ENCODE data around the gene HOXA4. TPM values are rescaled to one million over a fixed set of nuclear protein-coding genes. Genes with fewer than 3 reads are reported as not detected.

The HOXA4 gene
- polyA plus RNA-seq, 1 donor (not counting 4 experiments of a cell fraction or from before 2014, with no cell fraction given), result 1.5 TPM

- H4K20me1 ChIP-seq (ENCODE audit: control insufficient read depth, extremely low read depth, insufficient read depth, low read length), result no peaks in the 10 kb centered on the region
- no peak overlapping the region for H3K4me3 ChIP-seq (ENCODE audit: control insufficient read depth in 2 of 3, extremely low read depth in 1 of 3, insufficient read depth in 2 of 3, low read depth in 1 of 3, low read length in 3 of 3)
- no peaks in the 10 kb centered on the region for H3K36me3 ChIP-seq (ENCODE audit: control insufficient read depth in 2 of 2, extremely low read depth in 1 of 2, insufficient read depth in 2 of 2, low read length in 2 of 2)
- H3K9ac ChIP-seq (ENCODE audit: control insufficient read depth, extremely low read depth, insufficient read depth, low read length), result no peak overlapping the region
- no peaks in the 10 kb centered on the region for H3K9me3 ChIP-seq (ENCODE audit: control insufficient read depth, low read depth, low read length)
- H3K4me1 ChIP-seq (ENCODE audit: control insufficient read depth, extremely low read depth, insufficient read depth, low read length), result peaks cover 4% of the 10 kb centered on the region
- FAIRE-seq (no peak), DNase-seq (ENCODE audit: low read depth, low spot score) (no peak)
- H3K79me2 ChIP-seq (ENCODE audit: control insufficient read depth, insufficient read depth, low read length), result peaks cover 6% of the 10 kb centered on the region
- no peaks in the 10 kb centered on the region for H3K9me1 ChIP-seq (ENCODE audit: control insufficient read depth, extremely low read depth, insufficient read depth, low read length)
- no peak overlapping the region for H3K27ac ChIP-seq (ENCODE audit: control insufficient read depth, insufficient read depth, low read length)
- H2AFZ ChIP-seq (ENCODE audit: control insufficient read depth, low read length), result no peak overlapping the region
- no peak for TF ChIP-seq CTCF (optimal IDR thresholded peaks at IDR 0.05 in 1 of 3, IDR thresholded peaks at IDR 0.05 in 1 of 3, conservative IDR thresholded peaks at IDR 0.05 in 1 of 3; ENCODE audit: extremely low read depth in 1 of 3, insufficient read depth in 2 of 3, low read length in 3 of 3)
- no peak for TF ChIP-seq EZH2 (IDR thresholded peaks at IDR 0.05; ENCODE audit: low read length)
- no peak overlapping the region for H3K4me2 ChIP-seq (ENCODE audit: control insufficient read depth, extremely low read depth, insufficient read depth, low read depth, low read length)
- H3K27me3 ChIP-seq (ENCODE audit: control insufficient read depth, extremely low read depth, insufficient read depth, low read length), result peaks cover 15% of the 10 kb centered on the region
- dilution Hi-C loops (cut with MboI; ENCODE audit: extremely low pct_ligation_motif_present, low sequenced_read_pairs), result no loop called here
These were observed 47.3 kb upstream of the HOXA4 start for GRCh38 chr7:27177795-27178320.

DNA sequence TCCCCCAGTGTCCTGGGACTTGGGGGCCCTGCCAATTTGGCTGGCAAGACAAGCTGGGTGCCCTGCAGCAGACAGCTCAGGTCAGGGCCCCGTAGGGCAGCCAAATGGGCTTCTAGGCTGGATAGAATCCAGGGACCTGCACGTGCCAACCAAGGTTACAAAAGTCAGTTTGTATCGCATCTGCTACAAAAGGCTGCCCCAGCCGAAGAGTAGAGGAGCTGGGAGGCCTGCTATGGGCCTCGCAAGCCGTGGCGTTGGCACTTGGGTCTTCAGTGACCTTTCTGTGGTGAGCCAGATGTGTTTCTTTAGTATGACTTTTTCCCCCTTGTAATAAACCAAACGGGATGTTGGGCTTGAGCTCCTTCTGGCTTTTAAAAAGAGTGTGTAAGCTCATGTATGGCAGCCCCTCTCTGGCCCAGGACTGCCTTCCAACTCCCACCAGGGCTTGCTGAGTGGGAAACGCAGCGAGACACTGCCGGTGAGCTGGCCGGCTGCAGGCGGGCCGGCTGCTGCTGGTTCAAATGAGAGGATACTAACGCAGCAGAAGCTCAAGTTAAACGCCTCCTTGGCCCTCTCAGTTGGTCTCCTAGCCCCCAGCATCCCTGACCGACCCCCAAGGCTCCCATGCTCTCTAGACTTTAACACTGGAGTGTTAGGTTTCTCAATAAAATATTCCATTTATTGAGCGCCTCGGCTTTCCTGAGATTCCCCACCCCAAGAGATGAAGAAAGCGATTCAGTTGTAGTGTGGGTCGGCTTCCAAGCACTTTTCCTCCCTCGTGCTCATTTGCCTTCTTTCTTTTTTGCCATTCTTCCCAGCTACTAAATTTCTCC is 46.6 kb upstream of the HOXA4 start:
- Histone ChIP-seq H2AFZ (ENCODE audit: control insufficient read depth, low read length) (no peak overlapping the region), H3K36me3 (ENCODE audit: control insufficient read depth in 2 of 2, extremely low read depth in 1 of 2, insufficient read depth in 2 of 2, low read length in 2 of 2) (peaks cover 0 to under 1% of the 10 kb centered on the region in 2 experiments), H3K9ac (ENCODE audit: control insufficient read depth, extremely low read depth, insufficient read depth, low read length) (no peak overlapping the region), H3K9me1 (ENCODE audit: control insufficient read depth, extremely low read depth, insufficient read depth, low read length) (no peaks in the 10 kb centered on the region), H3K4me1 (ENCODE audit: control insufficient read depth, extremely low read depth, insufficient read depth, low read length) (peaks cover 11% of the 10 kb centered on the region), H3K9me3 (ENCODE audit: control insufficient read depth, low read depth, low read length) (no peaks in the 10 kb centered on the region), H3K27ac (ENCODE audit: control insufficient read depth, insufficient read depth, low read length) (no peak overlapping the region), H3K4me2 (ENCODE audit: control insufficient read depth, extremely low read depth, insufficient read depth, low read depth, low read length) (no peak overlapping the region), H3K79me2 (ENCODE audit: control insufficient read depth, insufficient read depth, low read length) (peaks cover 12% of the 10 kb centered on the region), H3K4me3 (ENCODE audit: control insufficient read depth in 2 of 3, extremely low read depth in 1 of 3, insufficient read depth in 2 of 3, low read depth in 1 of 3, low read length in 3 of 3) (no peak overlapping the region), H4K20me1 (ENCODE audit: control insufficient read depth, extremely low read depth, insufficient read depth, low read length) (no peaks in the 10 kb centered on the region), H3K27me3 (ENCODE audit: control insufficient read depth, extremely low read depth, insufficient read depth, low read length) (peaks cover 8% of the 10 kb centered on the region)
- dilution Hi-C loops (cut with MboI; ENCODE audit: extremely low pct_ligation_motif_present, low sequenced_read_pairs), result no loop called here
- FAIRE-seq, result no peak
- DNase-seq (ENCODE audit: low read depth, low spot score), result no peak
- TF ChIP-seq EZH2 (IDR thresholded peaks at IDR 0.05; ENCODE audit: low read length), result no peak
- TF ChIP-seq CTCF (optimal IDR thresholded peaks at IDR 0.05 in 1 of 3, IDR thresholded peaks at IDR 0.05 in 1 of 3, conservative IDR thresholded peaks at IDR 0.05 in 1 of 3; ENCODE audit: extremely low read depth in 1 of 3, insufficient read depth in 2 of 3, low read length in 3 of 3), result no peak
